ENCODE results near the gene FYCO1. TPM values are rescaled to one million over a fixed set of nuclear protein-coding genes. Genes with fewer than 3 reads are reported as not detected.

FYCO1 gene
- total and polyA plus RNA-seq, 2 of the 8 experiments (the other 6 are each of a cell fraction or from before 2014, with no cell fraction given), result 4.8 to 10.8 TPM

DNA sequence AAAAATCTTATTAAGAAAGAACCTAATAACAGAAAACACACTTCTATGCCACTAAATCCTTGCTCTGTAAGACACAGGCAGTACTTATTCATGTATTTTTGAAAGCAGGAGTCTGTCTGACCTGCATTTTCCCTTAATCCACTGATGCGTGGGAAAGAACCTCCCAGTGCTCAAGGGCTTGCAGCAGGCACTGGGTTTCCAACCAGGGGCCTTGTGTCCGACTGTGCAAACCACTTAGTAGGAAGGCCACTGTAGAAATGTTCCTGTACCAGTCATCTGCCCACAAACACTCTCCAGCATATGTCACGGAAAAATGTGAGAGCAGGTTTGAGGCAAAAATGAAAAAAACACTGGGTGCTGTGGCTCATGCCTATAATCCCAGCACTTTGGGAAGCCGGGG, 39.9 kb downstream of the FYCO1 start:
- Histone ChIP-seq H2BK12ac (ENCODE audit: low read depth, low read length) (no peak overlapping the region), H3K27me3 (replicated peaks in 1 of 4; ENCODE audit: control insufficient read depth in 3 of 4, extremely low read depth in 1 of 4, insufficient read depth in 3 of 4, low read length in 3 of 4) (no peaks in the 10 kb centered on the region; a peak in 1 of 7 replicates), H3K27ac (ENCODE audit: low read depth, low read length) (no peak overlapping the region), H4K8ac (ENCODE audit: extremely low read depth, insufficient read depth, low read length) (no peak overlapping the region), H3K14ac (ENCODE audit: insufficient read length) (no peak overlapping the region), H2BK5ac (ENCODE audit: low read depth, low read length) (no peak overlapping the region), H3K9ac (replicated peaks in 1 of 4; ENCODE audit: extremely low read depth in 1 of 4, low read depth in 3 of 4, low read length in 3 of 4) (no peak overlapping the region), H3K4me1 (replicated peaks in 1 of 4; ENCODE audit: control insufficient read depth in 3 of 4, insufficient read depth in 4 of 4, low read length in 3 of 4) (no peaks in the 10 kb centered on the region), H3K18ac (ENCODE audit: extremely low read depth, low read length) (no peak overlapping the region), H3K4ac (replicated peaks; ENCODE audit: insufficient read length, low read depth, low read length) (no peak overlapping the region), H3K23ac (ENCODE audit: insufficient read length) (no peak overlapping the region), H2BK15ac (ENCODE audit: low read length) (no peak overlapping the region), H3K79me1 (ENCODE audit: low read depth, low read length) (no peaks in the 10 kb centered on the region), H2BK20ac (ENCODE audit: low read length) (no peak overlapping the region), H3K4me2 (ENCODE audit: insufficient read depth in 1 of 2, low read depth in 2 of 2, low read length in 2 of 2) (no peak overlapping the region), H2BK120ac (replicated peaks; ENCODE audit: low read depth, low read length) (no peak overlapping the region), H3K56ac (replicated peaks; ENCODE audit: insufficient read length, low read depth, low read length) (no peak overlapping the region), H3K9me3 (ENCODE audit: insufficient read depth in 2 of 2, low read depth in 1 of 2, low read length in 1 of 2) (no peaks in the 10 kb centered on the region), H2AK5ac (ENCODE audit: low read depth, low read length) (no peak overlapping the region), H2AFZ (ENCODE audit: low read length) (no peak overlapping the region), H3K79me2 (ENCODE audit: control insufficient read depth in 1 of 2, insufficient read depth in 2 of 2, low read length in 2 of 2) (no peaks in the 10 kb centered on the region), H4K20me1 (replicated peaks in 1 of 2; ENCODE audit: control insufficient read depth in 1 of 2, insufficient read depth in 2 of 2, low read length in 2 of 2) (peaks cover 0 to 2% of the 10 kb centered on the region in 2 experiments), H4K5ac (ENCODE audit: insufficient read length, low read depth, low read length) (no peak overlapping the region), H3K4me3 (ENCODE audit: extremely low read depth in 1 of 4, insufficient read depth in 2 of 4, low read depth in 3 of 4, low read length in 4 of 4) (no peak overlapping the region), H3K23me2 (ENCODE audit: low read depth, low read length) (no peaks in the 10 kb centered on the region), H3K36me3 (ENCODE audit: control insufficient read depth in 2 of 4, insufficient read depth in 4 of 4, low read length in 3 of 4) (peaks cover 16 to 87% (median 70%) of the 10 kb centered on the region in 4 experiments), H4K91ac (replicated peaks; ENCODE audit: insufficient read length, low read length) (no peak overlapping the region)
- DNase-seq (ENCODE audit: low read depth in 1 of 2, low spot score in 2 of 2) (no peak), FAIRE-seq (no peak)
- POLR2A ChIA-PET (ENCODE audit: partially characterized antibody), result no interaction called here
- TF ChIP-seq JUN (IDR thresholded peaks at IDR 0.05; ENCODE audit: low read depth, low read length) (no peak), CHD1 (IDR thresholded peaks at IDR 0.05; ENCODE audit: low read depth, low read length) (no peak), EP300 (IDR thresholded peaks at IDR 0.05; ENCODE audit: borderline replicate concordance in 1 of 2, low read depth in 2 of 2, low read length in 2 of 2) (no peak), RFX5 (IDR thresholded peaks at IDR 0.05; ENCODE audit: borderline replicate concordance, low read depth, low read length) (no peak), YY1 (IDR thresholded peaks at IDR 0.05; ENCODE audit: low read depth, low read length) (no peak), EZH2 (IDR thresholded peaks at IDR 0.05; ENCODE audit: low read depth, low read length, severe bottlenecking) (no peak), KDM5A (IDR thresholded peaks at IDR 0.05; ENCODE audit: low read length) (no peak)
- TF ChIP-seq, protein P1, sequence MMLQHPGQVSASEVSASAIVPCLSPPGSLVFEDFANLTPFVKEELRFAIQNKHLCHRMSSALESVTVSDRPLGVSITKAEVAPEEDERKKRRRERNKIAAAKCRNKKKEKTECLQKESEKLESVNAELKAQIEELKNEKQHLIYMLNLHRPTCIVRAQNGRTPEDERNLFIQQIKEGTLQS (IDR thresholded peaks at IDR 0.05; ENCODE audit: insufficient read depth, low read depth, low read length), result no peak
- TF ChIP-seq, protein P2, sequence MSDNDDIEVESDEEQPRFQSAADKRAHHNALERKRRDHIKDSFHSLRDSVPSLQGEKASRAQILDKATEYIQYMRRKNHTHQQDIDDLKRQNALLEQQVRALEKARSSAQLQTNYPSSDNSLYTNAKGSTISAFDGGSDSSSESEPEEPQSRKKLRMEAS (IDR thresholded peaks at IDR 0.05), result no peak
- TF ChIP-seq, protein P3, sequence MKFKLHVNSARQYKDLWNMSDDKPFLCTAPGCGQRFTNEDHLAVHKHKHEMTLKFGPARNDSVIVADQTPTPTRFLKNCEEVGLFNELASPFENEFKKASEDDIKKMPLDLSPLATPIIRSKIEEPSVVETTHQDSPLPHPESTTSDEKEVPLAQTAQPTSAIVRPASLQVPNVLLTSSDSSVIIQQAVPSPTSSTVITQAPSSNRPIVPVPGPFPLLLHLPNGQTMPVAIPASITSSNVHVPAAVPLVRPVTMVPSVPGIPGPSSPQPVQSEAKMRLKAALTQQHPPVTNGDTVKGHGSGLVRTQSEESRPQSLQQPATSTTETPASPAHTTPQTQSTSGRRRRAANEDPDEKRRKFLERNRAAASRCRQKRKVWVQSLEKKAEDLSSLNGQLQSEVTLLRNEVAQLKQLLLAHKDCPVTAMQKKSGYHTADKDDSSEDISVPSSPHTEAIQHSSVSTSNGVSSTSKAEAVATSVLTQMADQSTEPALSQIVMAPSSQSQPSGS (IDR thresholded peaks at IDR 0.05; ENCODE audit: low read length), result no peak
- CTCF ChIA-PET (ENCODE audit: partially characterized antibody), result interaction anchor here (1.5 kb wide), 1 partner anchor 17 kb away, joined by 3 read pairs; no protein-coding TSS in a partner anchor
- 89% methylated on average over 4 of the region's 4 CpGs; no CpG with 5 or more reads in 1 of the 2 experiments for WGBS, 2 experiments (ENCODE audit: extremely low coverage in 1 of 2, insufficient coverage in 1 of 2, insufficient read length in 1 of 2, insufficient replicate concordance in 2 of 2, low coverage in 1 of 2, low lambda C conversion rate in 2 of 2, missing lambda C conversion rate in 1 of 2)
